ENCODE measurements around the gene PDZRN3. TPM values are rescaled to one million over a fixed set of nuclear protein-coding genes. Genes with fewer than 3 reads are reported as not detected.

The PDZRN3 gene
- total and polyA plus RNA-seq, 2 donors, result 3.9 to 4.3 TPM

GRCh38 chr3:73535137-73535536, 89.6 kb downstream of the PDZRN3 start:
- Histone ChIP-seq H3K27me3 (ENCODE audit: control insufficient read depth in 2 of 2, insufficient read depth in 1 of 2, low read length in 1 of 2) (no peaks in the 10 kb centered on the region), H3K4me1 (ENCODE audit: control insufficient read depth in 2 of 2, insufficient read depth in 2 of 2, low read length in 2 of 2) (no peaks in the 10 kb centered on the region), H3K9me3 (ENCODE audit: control insufficient read depth in 2 of 2, insufficient read depth in 1 of 2, low read length in 1 of 2) (no peaks in the 10 kb centered on the region), H3K27ac (ENCODE audit: low read depth in 1 of 2, low read length in 1 of 2) (no peak overlapping the region), H3K4me3 (ENCODE audit: low read length in 2 of 2) (no peak overlapping the region), H3K36me3 (ENCODE audit: control insufficient read depth in 2 of 2, insufficient read depth in 2 of 2, low read length in 1 of 2) (no peaks in the 10 kb centered on the region)
- no peak for DNase-seq (ENCODE audit: low read depth in 6 of 9, low spot score in 9 of 9)

GRCh38 chr3:73530022-73530396, 94.7 kb downstream of the PDZRN3 start:
- no peak overlapping the region for H3K27ac ChIP-seq (ENCODE audit: low read depth in 1 of 2, low read length in 1 of 2)
- no peaks in the 10 kb centered on the region for H3K36me3 ChIP-seq (ENCODE audit: control insufficient read depth in 2 of 2, insufficient read depth in 2 of 2, low read length in 1 of 2)
- no peak for DNase-seq (ENCODE audit: low read depth in 6 of 9, low spot score in 9 of 9)
- no peak overlapping the region for H3K4me3 ChIP-seq (ENCODE audit: low read length in 2 of 2)
- no peaks in the 10 kb centered on the region for H3K4me1 ChIP-seq (ENCODE audit: control insufficient read depth in 2 of 2, insufficient read depth in 2 of 2, low read length in 2 of 2)
- H3K9me3 ChIP-seq (ENCODE audit: control insufficient read depth in 2 of 2, insufficient read depth in 1 of 2, low read length in 1 of 2), result no peaks in the 10 kb centered on the region
- 83% methylated on average over 4 of the region's 4 CpGs for whole genome bisulfite sequencing
- no peaks in the 10 kb centered on the region for H3K27me3 ChIP-seq (ENCODE audit: control insufficient read depth in 2 of 2, insufficient read depth in 1 of 2, low read length in 1 of 2)

GRCh38 chr3:73529308-73530021, 95.3 kb downstream of the PDZRN3 start:
- no peaks in the 10 kb centered on the region for H3K9me3 ChIP-seq (ENCODE audit: control insufficient read depth in 2 of 2, insufficient read depth in 1 of 2, low read length in 1 of 2)
- no peak overlapping the region for H3K27ac ChIP-seq (ENCODE audit: low read depth in 1 of 2, low read length in 1 of 2)
- H3K4me3 ChIP-seq (ENCODE audit: low read length in 2 of 2), result no peak overlapping the region
- H3K27me3 ChIP-seq (ENCODE audit: control insufficient read depth in 2 of 2, insufficient read depth in 1 of 2, low read length in 1 of 2), result no peaks in the 10 kb centered on the region
- 72% methylated on average over 3 of the region's 3 CpGs for WGBS
- H3K36me3 ChIP-seq (ENCODE audit: control insufficient read depth in 2 of 2, insufficient read depth in 2 of 2, low read length in 1 of 2), result no peaks in the 10 kb centered on the region
- no peak for DNase-seq (ENCODE audit: low read depth in 6 of 9, low spot score in 9 of 9)
- no peaks in the 10 kb centered on the region for H3K4me1 ChIP-seq (ENCODE audit: control insufficient read depth in 2 of 2, insufficient read depth in 2 of 2, low read length in 2 of 2)

- Histone ChIP-seq H3K36me3 (ENCODE audit: control insufficient read depth in 2 of 2, insufficient read depth in 2 of 2, low read length in 1 of 2) (no peaks in the 10 kb centered on the region), H3K4me1 (ENCODE audit: control insufficient read depth in 2 of 2, insufficient read depth in 2 of 2, low read length in 2 of 2) (no peaks in the 10 kb centered on the region), H3K4me3 (ENCODE audit: low read length in 2 of 2) (no peak overlapping the region), H3K27me3 (ENCODE audit: control insufficient read depth in 2 of 2, insufficient read depth in 1 of 2, low read length in 1 of 2) (no peaks in the 10 kb centered on the region), H3K9me3 (ENCODE audit: control insufficient read depth in 2 of 2, insufficient read depth in 1 of 2, low read length in 1 of 2) (no peaks in the 10 kb centered on the region), H3K27ac (ENCODE audit: low read depth in 1 of 2, low read length in 1 of 2) (no peak overlapping the region)
- WGBS, result 88% methylated on average over 6 of the region's 6 CpGs
- no peak for DNase-seq (ENCODE audit: low read depth in 6 of 9, low spot score in 9 of 9)
These were observed 99.2 kb downstream of the PDZRN3 start for GRCh38 chr3:73525591-73525990.

- no peaks in the 10 kb centered on the region for H3K36me3 ChIP-seq (ENCODE audit: control insufficient read depth in 2 of 2, insufficient read depth in 2 of 2, low read length in 1 of 2)
- H3K4me3 ChIP-seq (ENCODE audit: low read length in 2 of 2), result no peak overlapping the region
- no peak for DNase-seq (ENCODE audit: low read depth in 6 of 9, low spot score in 9 of 9)
- H3K9me3 ChIP-seq (ENCODE audit: control insufficient read depth in 2 of 2, insufficient read depth in 1 of 2, low read length in 1 of 2), result no peaks in the 10 kb centered on the region
- H3K27ac ChIP-seq (ENCODE audit: low read depth in 1 of 2, low read length in 1 of 2), result no peak overlapping the region
- WGBS, result 88% methylated on average over 2 of the region's 2 CpGs
- no peaks in the 10 kb centered on the region for H3K4me1 ChIP-seq (ENCODE audit: control insufficient read depth in 2 of 2, insufficient read depth in 2 of 2, low read length in 2 of 2)
- no peaks in the 10 kb centered on the region for H3K27me3 ChIP-seq (ENCODE audit: control insufficient read depth in 2 of 2, insufficient read depth in 1 of 2, low read length in 1 of 2)
These were observed 101.1 kb downstream of the PDZRN3 start for GRCh38 chr3:73523661-73524060.

GRCh38 chr3:73521734-73522336, 102.9 kb downstream of the PDZRN3 start:
- Histone ChIP-seq H3K27me3 (ENCODE audit: control insufficient read depth in 2 of 2, insufficient read depth in 1 of 2, low read length in 1 of 2) (no peaks in the 10 kb centered on the region), H3K9me3 (ENCODE audit: control insufficient read depth in 2 of 2, insufficient read depth in 1 of 2, low read length in 1 of 2) (no peaks in the 10 kb centered on the region), H3K4me3 (ENCODE audit: low read length in 2 of 2) (no peak overlapping the region), H3K36me3 (ENCODE audit: control insufficient read depth in 2 of 2, insufficient read depth in 2 of 2, low read length in 1 of 2) (no peaks in the 10 kb centered on the region), H3K27ac (ENCODE audit: low read depth in 1 of 2, low read length in 1 of 2) (no peak overlapping the region), H3K4me1 (ENCODE audit: control insufficient read depth in 2 of 2, insufficient read depth in 2 of 2, low read length in 2 of 2) (no peaks in the 10 kb centered on the region)
- WGBS, result 88% methylated on average over 7 of the region's 7 CpGs
- no peak for DNase-seq (ENCODE audit: low read depth in 6 of 9, low spot score in 9 of 9)

- Histone ChIP-seq H3K9me3 (ENCODE audit: control insufficient read depth in 2 of 2, insufficient read depth in 1 of 2, low read length in 1 of 2) (no peaks in the 10 kb centered on the region), H3K36me3 (ENCODE audit: control insufficient read depth in 2 of 2, insufficient read depth in 2 of 2, low read length in 1 of 2) (no peaks in the 10 kb centered on the region), H3K27ac (ENCODE audit: low read depth in 1 of 2, low read length in 1 of 2) (no peak overlapping the region), H3K4me1 (ENCODE audit: control insufficient read depth in 2 of 2, insufficient read depth in 2 of 2, low read length in 2 of 2) (no peaks in the 10 kb centered on the region), H3K27me3 (ENCODE audit: control insufficient read depth in 2 of 2, insufficient read depth in 1 of 2, low read length in 1 of 2) (no peaks in the 10 kb centered on the region), H3K4me3 (ENCODE audit: low read length in 2 of 2) (no peak overlapping the region)
- 91% methylated on average over 13 of the region's 13 CpGs for WGBS
- no peak for DNase-seq (ENCODE audit: low read depth in 6 of 9, low spot score in 9 of 9)
These were observed 103.7 kb downstream of the PDZRN3 start for GRCh38 chr3:73520931-73521461.

GRCh38 chr3:73516631-73517030, 108.1 kb downstream of the PDZRN3 start:
- DNase-seq (ENCODE audit: low read depth in 6 of 9, low spot score in 9 of 9), result no peak
- Histone ChIP-seq H3K27me3 (ENCODE audit: control insufficient read depth in 2 of 2, insufficient read depth in 1 of 2, low read length in 1 of 2) (no peaks in the 10 kb centered on the region), H3K4me3 (ENCODE audit: low read length in 2 of 2) (no peak overlapping the region), H3K27ac (ENCODE audit: low read depth in 1 of 2, low read length in 1 of 2) (no peak overlapping the region), H3K36me3 (ENCODE audit: control insufficient read depth in 2 of 2, insufficient read depth in 2 of 2, low read length in 1 of 2) (no peaks in the 10 kb centered on the region), H3K9me3 (ENCODE audit: control insufficient read depth in 2 of 2, insufficient read depth in 1 of 2, low read length in 1 of 2) (no peaks in the 10 kb centered on the region), H3K4me1 (ENCODE audit: control insufficient read depth in 2 of 2, insufficient read depth in 2 of 2, low read length in 2 of 2) (peaks cover 0 to under 1% of the 10 kb centered on the region in 2 donors)
- WGBS, result 94% methylated on average over 5 of the region's 5 CpGs

GRCh38 chr3:73513260-73513659, 111.5 kb downstream of the PDZRN3 start:
- WGBS, result 96% methylated on average over 5 of the region's 5 CpGs
- H3K27ac ChIP-seq (ENCODE audit: low read depth in 1 of 2, low read length in 1 of 2), result no peak overlapping the region
- H3K27me3 ChIP-seq (ENCODE audit: control insufficient read depth in 2 of 2, insufficient read depth in 1 of 2, low read length in 1 of 2), result no peaks in the 10 kb centered on the region
- no peak for DNase-seq (ENCODE audit: low read depth in 6 of 9, low spot score in 9 of 9)
- H3K36me3 ChIP-seq (ENCODE audit: control insufficient read depth in 2 of 2, insufficient read depth in 2 of 2, low read length in 1 of 2), result no peaks in the 10 kb centered on the region
- H3K4me1 ChIP-seq (ENCODE audit: control insufficient read depth in 2 of 2, insufficient read depth in 2 of 2, low read length in 2 of 2), result peaks cover 0 to 7% of the 10 kb centered on the region in 2 donors
- no peaks in the 10 kb centered on the region for H3K9me3 ChIP-seq (ENCODE audit: control insufficient read depth in 2 of 2, insufficient read depth in 1 of 2, low read length in 1 of 2)
- no peak overlapping the region for H3K4me3 ChIP-seq (ENCODE audit: low read length in 2 of 2)
